IMR-90 (cell line): ENCODE results near the gene ARMC5. TPM values are rescaled to one million over a fixed set of nuclear protein-coding genes. Genes with fewer than 3 reads are reported as not detected.

ENCODE experiments used
- ATAC-seq: fragments of 200-7000 bp; cut with Tn5 transposase; 2 replicates; pipeline ENCODE4 v1.9.1; 2020; ENCODE audit warnings: low read depth, mild to moderate bottlenecking, moderate library complexity
- BruUV-seq: library from RNA; stranded (reverse); fragments of 400-500 nt; replicated peaks from 2 replicates; lab custom pipeline; 2021; lab: Mats Ljungman, UMichigan
- CTCF ChIA-PET: fragments of 300-600 bp; formaldehyde crosslinking; extraction: SDS; loops from one replicate; lab custom pipeline; 2021; ENCODE audit warnings: antibody characterized with exemption; lab: Yijun Ruan, JAX
- POLR2A ChIA-PET: fragments of 300-600 bp; sonication (Branson Sonifier 250); formaldehyde crosslinking; loops from one replicate; lab custom pipeline; 2022; ENCODE audit warnings: antibody characterized with exemption; ENCODE audit not compliant: unreplicated experiment; lab: Charles Lee
- DNase-seq: peaks from one replicate; pipeline ENCODE4 v3.0.0; 2013
- H2AFZ ChIP-seq: replicated peaks from 2 replicates; pipeline ENCODE3; 2013; ENCODE audit warnings: low read length, mild to moderate bottlenecking; ENCODE audit not compliant: poor library complexity
- H2AK5ac ChIP-seq: 2 replicates; pipeline ENCODE4 v1.6.1; 2013; ENCODE audit warnings: low read depth, low read length, inconsistent platforms
- H2AK9ac ChIP-seq: replicated peaks from 2 replicates; pipeline ENCODE3; 2013; ENCODE audit warnings: mild to moderate bottlenecking, low read depth, low read length, moderate library complexity; ENCODE audit not compliant: poor library complexity
- H2BK120ac ChIP-seq: 2 replicates; pipeline ENCODE4 v1.6.1; 2013; ENCODE audit warnings: low read depth, low read length, inconsistent platforms
- H2BK15ac ChIP-seq: 3 replicates; pipeline ENCODE4 v1.6.1; 2013; ENCODE audit warnings: low read depth, low read length, inconsistent platforms
- H2BK20ac ChIP-seq: 2 replicates; pipeline ENCODE4 v1.6.1; 2013; ENCODE audit warnings: low read depth, mild to moderate bottlenecking, inconsistent platforms, low read length, moderate library complexity
- H2BK5ac ChIP-seq: 2 replicates; pipeline ENCODE4 v1.6.1; 2013; ENCODE audit warnings: mild to moderate bottlenecking, low read depth, low read length, inconsistent platforms; ENCODE audit not compliant: poor library complexity, severe bottlenecking
- H3K14ac ChIP-seq: replicated peaks from 2 replicates; pipeline ENCODE4 v1.6.1; 2013; ENCODE audit warnings: low read depth, low read length, inconsistent platforms
- H3K18ac ChIP-seq: 2 replicates; pipeline ENCODE4 v1.6.1; 2013; ENCODE audit warnings: low read depth, low read length, control low read depth
- H3K23ac ChIP-seq: 2 replicates; pipeline ENCODE4 v1.6.1; 2013; ENCODE audit warnings: low read depth, low read length, inconsistent platforms
- H3K27ac ChIP-seq: 2 replicates; pipeline ENCODE4 v1.5.1; 2013; ENCODE audit warnings: mild to moderate bottlenecking, control low read depth, low read length; ENCODE audit not compliant: insufficient read depth
- H3K27me3 ChIP-seq: 2 replicates; pipeline ENCODE4 v1.6.1; 2013; ENCODE audit warnings: low read length; ENCODE audit not compliant: control insufficient read depth, insufficient read depth
- H3K36me3 ChIP-seq: 2 replicates; pipeline ENCODE4 v1.6.1; 2013; ENCODE audit warnings: low read length, mixed read lengths; ENCODE audit not compliant: control insufficient read depth, insufficient read depth
- H3K4ac ChIP-seq: 2 replicates; pipeline ENCODE4 v1.6.1; 2013; ENCODE audit warnings: low read depth, low read length, inconsistent platforms
- H3K4me1 ChIP-seq: 2 replicates; pipeline ENCODE4 v1.6.1; 2013; ENCODE audit warnings: low read length, mixed read lengths; ENCODE audit not compliant: control insufficient read depth, insufficient read depth
- H3K4me2 ChIP-seq: 2 replicates; pipeline ENCODE4 v1.6.1; 2013; ENCODE audit warnings: low read depth, mild to moderate bottlenecking, control low read depth, low read length, moderate library complexity
- H3K4me3 ChIP-seq: 2 replicates; pipeline ENCODE4 v1.5.1; 2013; ENCODE audit warnings: low read depth, mild to moderate bottlenecking, control low read depth, low read length, moderate library complexity; ENCODE audit not compliant: insufficient read depth
- H3K56ac ChIP-seq: 2 replicates; pipeline ENCODE4 v1.6.1; 2013; ENCODE audit warnings: low read length, inconsistent platforms; ENCODE audit not compliant: insufficient read depth; ENCODE audit errors: extremely low read depth
- H3K79me1 ChIP-seq, 2 experiments: 2 replicates each; pipeline ENCODE4 v1.6.1; 2013; ENCODE audit warnings: low read length in 2 of 2, inconsistent platforms in 1 of 2, low read depth in 1 of 2
- H3K9ac ChIP-seq: 2 replicates; pipeline ENCODE4 v1.6.1; 2013; ENCODE audit warnings: low read depth, low read length, control low read depth
- H3K9me1 ChIP-seq: 2 replicates; pipeline ENCODE4 v1.6.1; 2013; ENCODE audit warnings: low read length, inconsistent platforms; ENCODE audit not compliant: insufficient read depth
- H3K9me3 ChIP-seq: 2 replicates; pipeline ENCODE4 v1.6.1; 2013; ENCODE audit warnings: low read length; ENCODE audit not compliant: control insufficient read depth, insufficient read depth
- H4K20me1 ChIP-seq: 2 replicates; pipeline ENCODE4 v1.6.1; 2013; ENCODE audit warnings: low read length, inconsistent platforms; ENCODE audit not compliant: insufficient read depth
- H4K5ac ChIP-seq: 2 replicates; pipeline ENCODE4 v1.6.1; 2013; ENCODE audit warnings: mild to moderate bottlenecking, low read depth, low read length, control low read depth
- H4K8ac ChIP-seq, 2 experiments: 2 replicates each; pipeline ENCODE4 v1.6.1; 2013; ENCODE audit warnings: low read depth in 2 of 2, low read length in 2 of 2, control low read depth in 1 of 2, inconsistent platforms in 1 of 2
- H4K91ac ChIP-seq: 2 replicates; pipeline ENCODE4 v1.6.1; 2013; ENCODE audit warnings: low read depth, low read length, inconsistent platforms; ENCODE audit not compliant: insufficient read depth
- BHLHE40 ChIP-seq: fragments of 150-350 bp; IDR thresholded peaks from 2 replicates; pipeline ENCODE4 v1.6.1; 2016; ENCODE audit warnings: mild to moderate bottlenecking, low read depth, low read length
- CEBPB ChIP-seq: IDR thresholded peaks from 2 replicates; pipeline ENCODE4 v1.6.1; 2012; ENCODE audit warnings: low read depth, low read length, improper control_type of control experiment
- CHD1 ChIP-seq: IDR thresholded peaks from 2 replicates; pipeline ENCODE4 v1.6.1; 2012; ENCODE audit warnings: low read depth, low read length, improper control_type of control experiment
- CTCF ChIP-seq: conservative IDR thresholded peaks from 2 replicates; pipeline ENCODE4 v1.5.1; 2012; ENCODE audit warnings: mild to moderate bottlenecking, low read depth, low read length, improper control_type of control experiment
- ELK1 ChIP-seq: fragments of 150-350 bp; IDR thresholded peaks from 2 replicates; pipeline ENCODE4 v1.6.1; 2016; ENCODE audit warnings: low read depth, mild to moderate bottlenecking, low read length, moderate library complexity, borderline replicate concordance
- FOS ChIP-seq: fragments of 150-350 bp; IDR thresholded peaks from 2 replicates; pipeline ENCODE4 v1.6.1; 2016; ENCODE audit warnings: low read depth, low read length
- MAFK ChIP-seq: IDR thresholded peaks from 2 replicates; pipeline ENCODE4 v1.6.1; 2012; ENCODE audit warnings: low read depth, low read length, improper control_type of control experiment
- MAZ ChIP-seq: IDR thresholded peaks from 2 replicates; pipeline ENCODE4 v1.6.1; 2012; ENCODE audit warnings: low read depth, mild to moderate bottlenecking, low read length, improper control_type of control experiment, moderate library complexity, borderline replicate concordance
- MXI1 ChIP-seq: IDR thresholded peaks from 2 replicates; pipeline ENCODE4 v1.6.1; 2012; ENCODE audit warnings: low read depth, mild to moderate bottlenecking, low read length, moderate library complexity, borderline replicate concordance
- NFE2L2 ChIP-seq: fragments of 150-350 bp; IDR thresholded peaks from 2 replicates; pipeline ENCODE4 v1.6.1; 2016; ENCODE audit warnings: low read depth, mild to moderate bottlenecking, low read length
- POLR2A ChIP-seq: IDR thresholded peaks from 2 replicates; pipeline ENCODE4 v1.6.1; 2012; ENCODE audit warnings: mild to moderate bottlenecking, low read depth, low read length
- RAD21 ChIP-seq: IDR thresholded peaks from 2 replicates; pipeline ENCODE4 v1.6.1; 2012; ENCODE audit warnings: low read length, improper control_type of control experiment
- RCOR1 ChIP-seq: IDR thresholded peaks from 2 replicates; pipeline ENCODE4 v1.6.1; 2012; ENCODE audit warnings: mild to moderate bottlenecking, low read length, improper control_type of control experiment; ENCODE audit not compliant: insufficient replicate concordance
- RFX5 ChIP-seq: IDR thresholded peaks from 2 replicates; pipeline ENCODE4 v1.8.0; 2012; ENCODE audit warnings: low read depth, mild to moderate bottlenecking, low read length, moderate library complexity
- SMC3 ChIP-seq: fragments of 150-350 bp; IDR thresholded peaks from 2 replicates; pipeline ENCODE4 v1.6.1; 2016; ENCODE audit warnings: low read depth, mild to moderate bottlenecking, antibody characterized with exemption, low read length, moderate library complexity
- USF2 ChIP-seq: fragments of 150-350 bp; IDR thresholded peaks from 2 replicates; pipeline ENCODE4 v1.6.1; 2017; ENCODE audit warnings: mild to moderate bottlenecking, antibody characterized with exemption, low read length, low read depth
- WGBS, 2 experiments: methylation state at CpG; one replicate each; pipeline versions ENCODE4 v1.1.5 to v1.1.7; 2013; ENCODE audit warnings: missing lambda C conversion rate in 2 of 2; ENCODE audit not compliant: insufficient read length in 1 of 2; ENCODE audit errors: extremely low coverage in 2 of 2; 5-methylcytosine and 5-hydroxymethylcytosine counted together
- dilution Hi-C: fragments of 300-500 bp; cut with HindIII; formaldehyde crosslinking; loops from one replicate; pipeline ENCODE4 v1.14.3; 2018; ENCODE audit warnings: low sequenced_read_pairs; ENCODE audit not compliant: unreplicated experiment
- in situ Hi-C: fragments of 300-500 bp; cut with MboI; formaldehyde crosslinking; loops from 3 replicates; pipeline ENCODE4 v1.14.3; 2019; ENCODE audit warnings: low sequenced_read_pairs, inconsistent platforms, mixed read lengths
- intact Hi-C: fragments of 100-400 bp; cut with micrococcal nuclease; formaldehyde crosslinking; loops from 2 replicates; pipeline ENCODE4 v1.10.0; 2022
- polyA plus RNA-seq, 3 experiments: library from polyadenylated mRNA; depleted of rRNA; stranded (reverse); fragments of >200 nt; gene quantifications; 2 replicates each; pipeline ENCODE4 v1.2.3, GENCODE V29; 2012; ENCODE audit warnings: low replicate concordance in 1 of 3
- total RNA-seq: library from RNA; depleted of rRNA; stranded (reverse); fragments of >200 nt; gene quantifications from 2 replicates; pipeline ENCODE4 v1.2.3, GENCODE V29; 2012

Gene ARMC5
- total and polyA plus RNA-seq, 2 of the 4 experiments (the other 2 are of a cell fraction) = 2.3 to 7.5 TPM

- H2BK5ac ChIP-seq = no peak overlapping the region
- CTCF ChIA-PET = interaction anchor here (0.6 kb wide), 1 partner anchor 511 kb away, joined by 3 read pairs; the partner anchor contains the start of gene SETD1A
- H2AK9ac ChIP-seq = no peak overlapping the region
- H4K91ac ChIP-seq = no peak overlapping the region
- H3K4me1 ChIP-seq = peaks cover 7% of the 10 kb centered on the region
- peaks cover 3% of the 10 kb centered on the region for H4K20me1 ChIP-seq
- no peak overlapping the region for H2AK5ac ChIP-seq
- no peak overlapping the region for H3K56ac ChIP-seq
- no peak overlapping the region for H3K23ac ChIP-seq
- H3K4ac ChIP-seq = no peak overlapping the region
- no CpG with 5 or more reads among the region's 5 CpGs for WGBS, 2 experiments
- dilution Hi-C loops = no loop called here
- H3K14ac ChIP-seq = no peak overlapping the region
- no peak overlapping the region for H3K9ac ChIP-seq
- H3K27me3 ChIP-seq = no peaks in the 10 kb centered on the region
- no peak overlapping the region for H2BK15ac ChIP-seq
- H3K79me1 ChIP-seq = peaks cover 8 to 23% of the 10 kb centered on the region in 2 experiments
- H3K9me3 ChIP-seq = no peaks in the 10 kb centered on the region
- H4K5ac ChIP-seq = no peak overlapping the region
- in situ Hi-C loops = loop anchor here (10.0 to 25.0 kb wide), 2 partner anchors 393 to 394 kb away; partner anchors contain the start of genes ZNF267, ZNF646 and ZNF668
- no peak overlapping the region for H4K8ac ChIP-seq
- H3K18ac ChIP-seq = no peak overlapping the region
- H3K4me3 ChIP-seq = no peak overlapping the region
- no peak overlapping the region for H3K27ac ChIP-seq
- no TSS peak for BruUV-seq
- intact Hi-C loops = no loop called here
- ATAC-seq (no peak), DNase-seq (no peak)
- POLR2A ChIA-PET = no interaction called here
- no peak overlapping the region for H2BK20ac ChIP-seq
- TF ChIP-seq BHLHE40 (no peak), NFE2L2 (no peak), MAZ (no peak), POLR2A (no peak), CTCF (no peak), CHD1 (no peak), ELK1 (no peak), RCOR1 (no peak), MXI1 (no peak), MAFK (no peak), CEBPB (no peak), USF2 (no peak), RAD21 (no peak), SMC3 (no peak), RFX5 (no peak), FOS (no peak)
- H2BK120ac ChIP-seq = no peak overlapping the region
- peaks cover 11% of the 10 kb centered on the region; the same call in 1 of the 2 replicates for H3K9me1 ChIP-seq
- no peak overlapping the region for H2AFZ ChIP-seq
- peaks cover 27% of the 10 kb centered on the region for H3K36me3 ChIP-seq
- H3K4me2 ChIP-seq = no peak overlapping the region
Observed at GRCh38 chr16:31467858-31468257, 8.6 kb downstream of the ARMC5 start.
